HepG2 (cell line): ENCODE measurements around the gene OVOL3. TPM values are rescaled to one million over a fixed set of nuclear protein-coding genes. Genes with fewer than 3 reads are reported as not detected.

Experiments used
- AGO2 ChIP-seq: fragments of 200-400 bp; formaldehyde crosslinking; optimal IDR thresholded peaks from 2 replicates; pipeline ENCODE3; 2017; ENCODE audit warnings: mild to moderate bottlenecking, low read depth, low read length, moderate library complexity
- FOXO1 ChIP-seq: sonication (generic); formaldehyde crosslinking; IDR thresholded peaks from 2 replicates; pipeline ENCODE4 v1.4.0; 2020; ENCODE audit warnings: missing genetic modification reagents
- KLF16 ChIP-seq, 2 experiments: sonication (generic) in 1 of 2; formaldehyde crosslinking in 1 of 2; IDR thresholded peaks; 2 replicates each; pipeline versions ENCODE4 v1.6.1 to v1.8.0; 2016 to 2023; ENCODE audit warnings: missing genetic modification reagents in 2 of 2, missing compliant biosample characterization in 1 of 2
- NR2F1 ChIP-seq, 2 experiments: fragments of 450-650 bp in 1 of 2; formaldehyde crosslinking in 1 of 2; IDR thresholded peaks; 2 replicates each; pipeline versions ENCODE4 v1.5.0 to v1.6.1; 2016 to 2020; ENCODE audit warnings: mild to moderate bottlenecking in 1 of 2, missing compliant biosample characterization in 1 of 2, missing genetic modification reagents in 1 of 2, moderate library complexity in 1 of 2
- ZBTB40 ChIP-seq, 2 experiments: fragments of 450-650 bp in 1 of 2; sonication (generic) in 1 of 2; formaldehyde crosslinking in 1 of 2; IDR thresholded peaks; 2 replicates each; pipeline versions ENCODE4 v1.6.1 to v1.8.0; 2016 to 2022; ENCODE audit warnings: antibody characterized with exemption in 1 of 2, mild to moderate bottlenecking in 1 of 2, missing genetic modification reagents in 1 of 2
- ZNF30 ChIP-seq: sonication (generic); formaldehyde crosslinking; IDR thresholded peaks from 2 replicates; pipeline ENCODE4 v1.5.0; 2020; ENCODE audit warnings: mild to moderate bottlenecking, missing genetic modification reagents
- polyA plus RNA-seq, 8 experiments: library from polyadenylated mRNA; depleted of rRNA in 3 of 8; stranded (reverse) in 7 of 8; unstranded in 1 of 8; fragments of >200 nt; fragmentation: Illumina TruSeq in 4 of 8; extraction: Trizol in 4 of 8; gene quantifications; 2 replicates each; pipeline versions ENCODE4 v1.2.1 to v1.2.3, GENCODE V29; 2011 to 2016; ENCODE audit warnings: low read depth in 4 of 8, missing spikeins in 1 of 8, mixed read lengths in 1 of 8; ENCODE audit not compliant: insufficient read depth in 1 of 8
- total RNA-seq, 5 experiments: library from RNA; depleted of rRNA; stranded (reverse); fragments of >200 nt; fragmentation: Illumina TruSeq; extraction: Trizol; gene quantifications; 2 replicates each; pipeline ENCODE4 v1.2.3, GENCODE V29; 2016; ENCODE audit warnings: low read depth in 1 of 5
- TF ChIP-seq, protein P1 (sequence below): sonication (generic); formaldehyde crosslinking; IDR thresholded peaks from 2 replicates; pipeline ENCODE4 v1.9.0; 2022; ENCODE audit warnings: low read depth, missing genetic modification reagents
- TF ChIP-seq, protein P2 (sequence below): sonication (generic); formaldehyde crosslinking; IDR thresholded peaks from 2 replicates; pipeline ENCODE4 v1.9.0; 2021; ENCODE audit warnings: mild to moderate bottlenecking, missing genetic modification reagents

OVOL3 gene
- total and polyA plus RNA-seq, 2 of the 13 experiments (the other 11 are each of a cell fraction or from before 2014, with no cell fraction given) = not detected

GRCh38 chr19:36139473-36140303 is 28.7 kb downstream of the OVOL3 start, which contains the start of gene CAPNS1 (continued):
- TF ChIP-seq ZBTB40 (IDR thresholded peaks at IDR 0.05) (no peak), ZBTB40 (CRISPR knock-in tag; IDR thresholded peaks at IDR 0.05) (no peak; the same call in 1 of the 2 replicates), FOXO1 (CRISPR knock-in tag) (peak; percentile 52; the same call in 1 of the 2 replicates), ZNF30 (no peak), AGO2 (peak; percentile 95), NR2F1 (CRISPR knock-in tag; IDR thresholded peaks at IDR 0.05) (no peak; a peak in 1 of 4 replicates), KLF16 (CRISPR knock-in tag; IDR thresholded peaks at IDR 0.05) (peak in 1 of 2 experiments; percentile 84; a peak in 2 of 4 replicates)
- TF ChIP-seq, protein P1, sequence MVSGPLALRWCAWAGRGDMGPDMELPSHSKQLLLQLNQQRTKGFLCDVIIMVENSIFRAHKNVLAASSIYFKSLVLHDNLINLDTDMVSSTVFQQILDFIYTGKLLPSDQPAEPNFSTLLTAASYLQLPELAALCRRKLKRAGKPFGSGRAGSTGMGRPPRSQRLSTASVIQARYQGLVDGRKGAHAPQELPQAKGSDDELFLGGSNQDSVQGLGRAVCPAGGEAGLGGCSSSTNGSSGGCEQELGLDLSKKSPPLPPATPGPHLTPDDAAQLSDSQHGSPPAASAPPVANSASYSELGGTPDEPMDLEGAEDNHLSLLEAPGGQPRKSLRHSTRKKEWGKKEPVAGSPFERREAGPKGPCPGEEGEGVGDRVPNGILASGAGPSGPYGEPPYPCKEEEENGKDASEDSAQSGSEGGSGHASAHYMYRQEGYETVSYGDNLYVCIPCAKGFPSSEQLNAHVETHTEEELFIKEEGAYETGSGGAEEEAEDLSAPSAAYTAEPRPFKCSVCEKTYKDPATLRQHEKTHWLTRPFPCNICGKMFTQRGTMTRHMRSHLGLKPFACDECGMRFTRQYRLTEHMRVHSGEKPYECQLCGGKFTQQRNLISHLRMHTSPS = peak; percentile 53; the same call in 1 of the 2 replicates
- TF ChIP-seq, protein P2, sequence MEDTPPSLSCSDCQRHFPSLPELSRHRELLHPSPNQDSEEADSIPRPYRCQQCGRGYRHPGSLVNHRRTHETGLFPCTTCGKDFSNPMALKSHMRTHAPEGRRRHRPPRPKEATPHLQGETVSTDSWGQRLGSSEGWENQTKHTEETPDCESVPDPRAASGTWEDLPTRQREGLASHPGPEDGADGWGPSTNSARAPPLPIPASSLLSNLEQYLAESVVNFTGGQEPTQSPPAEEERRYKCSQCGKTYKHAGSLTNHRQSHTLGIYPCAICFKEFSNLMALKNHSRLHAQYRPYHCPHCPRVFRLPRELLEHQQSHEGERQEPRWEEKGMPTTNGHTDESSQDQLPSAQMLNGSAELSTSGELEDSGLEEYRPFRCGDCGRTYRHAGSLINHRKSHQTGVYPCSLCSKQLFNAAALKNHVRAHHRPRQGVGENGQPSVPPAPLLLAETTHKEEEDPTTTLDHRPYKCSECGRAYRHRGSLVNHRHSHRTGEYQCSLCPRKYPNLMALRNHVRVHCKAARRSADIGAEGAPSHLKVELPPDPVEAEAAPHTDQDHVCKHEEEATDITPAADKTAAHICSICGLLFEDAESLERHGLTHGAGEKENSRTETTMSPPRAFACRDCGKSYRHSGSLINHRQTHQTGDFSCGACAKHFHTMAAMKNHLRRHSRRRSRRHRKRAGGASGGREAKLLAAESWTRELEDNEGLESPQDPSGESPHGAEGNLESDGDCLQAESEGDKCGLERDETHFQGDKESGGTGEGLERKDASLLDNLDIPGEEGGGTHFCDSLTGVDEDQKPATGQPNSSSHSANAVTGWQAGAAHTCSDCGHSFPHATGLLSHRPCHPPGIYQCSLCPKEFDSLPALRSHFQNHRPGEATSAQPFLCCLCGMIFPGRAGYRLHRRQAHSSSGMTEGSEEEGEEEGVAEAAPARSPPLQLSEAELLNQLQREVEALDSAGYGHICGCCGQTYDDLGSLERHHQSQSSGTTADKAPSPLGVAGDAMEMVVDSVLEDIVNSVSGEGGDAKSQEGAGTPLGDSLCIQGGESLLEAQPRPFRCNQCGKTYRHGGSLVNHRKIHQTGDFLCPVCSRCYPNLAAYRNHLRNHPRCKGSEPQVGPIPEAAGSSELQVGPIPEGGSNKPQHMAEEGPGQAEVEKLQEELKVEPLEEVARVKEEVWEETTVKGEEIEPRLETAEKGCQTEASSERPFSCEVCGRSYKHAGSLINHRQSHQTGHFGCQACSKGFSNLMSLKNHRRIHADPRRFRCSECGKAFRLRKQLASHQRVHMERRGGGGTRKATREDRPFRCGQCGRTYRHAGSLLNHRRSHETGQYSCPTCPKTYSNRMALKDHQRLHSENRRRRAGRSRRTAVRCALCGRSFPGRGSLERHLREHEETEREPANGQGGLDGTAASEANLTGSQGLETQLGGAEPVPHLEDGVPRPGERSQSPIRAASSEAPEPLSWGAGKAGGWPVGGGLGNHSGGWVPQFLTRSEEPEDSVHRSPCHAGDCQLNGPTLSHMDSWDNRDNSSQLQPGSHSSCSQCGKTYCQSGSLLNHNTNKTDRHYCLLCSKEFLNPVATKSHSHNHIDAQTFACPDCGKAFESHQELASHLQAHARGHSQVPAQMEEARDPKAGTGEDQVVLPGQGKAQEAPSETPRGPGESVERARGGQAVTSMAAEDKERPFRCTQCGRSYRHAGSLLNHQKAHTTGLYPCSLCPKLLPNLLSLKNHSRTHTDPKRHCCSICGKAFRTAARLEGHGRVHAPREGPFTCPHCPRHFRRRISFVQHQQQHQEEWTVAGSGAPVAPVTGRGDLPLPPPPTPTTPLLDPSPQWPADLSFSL (CRISPR knock-in tag) = no peak
